Tibial artery (tissue), 4 donors: ENCODE data around the gene HELB.
"Not testable (repeated sequence)": the region's sequence is repeated elsewhere in the genome, so short reads cannot be mapped to it uniquely, and the experiment has no call there.

Experiments used
- DNase-seq, 2 donors: peaks; one replicate each; pipeline ENCODE4 v3.0.0-alpha.2; 2019
- H3K27ac ChIP-seq, 2 donors: fragments of 200-600 bp; sonication (generic) in 1 of 2; 1 replicate in 1 of 2; 2 replicates in 1 of 2; pipeline ENCODE4 v1.5.1; 2018 to 2019; ENCODE audit warnings: mild to moderate bottlenecking in 1 of 2
- H3K27me3 ChIP-seq, 2 donors: fragments of 200-600 bp; sonication (generic) in 1 of 2; one replicate each; pipeline versions ENCODE4 v1.5.1 to v1.6.0; 2016 to 2019
- H3K36me3 ChIP-seq, 3 donors: fragments of 200-600 bp; sonication (generic) in 2 of 3; one replicate each; pipeline ENCODE4 v1.5.1; 2016 to 2019; ENCODE audit warnings: mild to moderate bottlenecking in 2 of 3
- H3K4me1 ChIP-seq, 4 donors: fragments of 200-600 bp; sonication (generic) in 2 of 4; 1 replicate in 3 of 4; 2 replicates in 1 of 4; pipeline ENCODE4 v1.5.1; 2016 to 2019
- H3K4me3 ChIP-seq, 2 donors: fragments of 200-600 bp; sonication (generic) in 1 of 2; 1 replicate in 1 of 2; 2 replicates in 1 of 2; pipeline ENCODE4 v1.5.1; 2018 to 2019; ENCODE audit warnings: mild to moderate bottlenecking in 2 of 2
- H3K9me3 ChIP-seq, 3 donors: fragments of 200-600 bp; sonication (generic) in 1 of 3; one replicate each; pipeline ENCODE4 v1.5.1; 2016 to 2019
- intact Hi-C: fragments of 100-400 bp; cut with DNase I; formaldehyde crosslinking; loops from one replicate; pipeline ENCODE4 v1.15.0; 2023; ENCODE audit warnings: low total_unique reads
- TF ChIP-seq, protein P1 (sequence below), 2 experiments: fragments of 200-600 bp in 1 of 2; fragments of 450-650 bp in 1 of 2; IDR thresholded peaks; one replicate each; pipeline ENCODE4 v1.5.1; 2017 to 2019; ENCODE audit warnings: antibody characterized with exemption in 2 of 2, mild to moderate bottlenecking in 1 of 2, moderate library complexity in 1 of 2

HELB gene

DNA sequence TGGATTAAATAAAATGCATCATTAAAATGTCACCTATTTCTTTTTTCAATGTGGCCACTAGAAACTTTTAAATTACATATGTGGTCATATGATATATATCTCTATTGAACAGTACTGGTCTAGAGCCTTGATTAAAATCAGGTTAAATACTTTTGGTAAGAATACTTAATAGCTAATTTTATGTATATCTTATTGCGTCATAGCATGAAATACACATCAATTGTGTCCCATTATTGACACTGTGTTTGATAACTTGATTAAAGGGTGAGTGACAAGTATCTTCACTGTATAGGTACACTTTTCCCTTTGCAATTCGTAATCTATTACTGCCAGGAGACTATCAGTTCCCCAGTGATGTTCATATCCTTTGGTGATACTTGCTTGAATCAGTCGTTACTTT lies 4.4 kb upstream of the HELB start:
- intact Hi-C loops: no loop called here

DNA sequence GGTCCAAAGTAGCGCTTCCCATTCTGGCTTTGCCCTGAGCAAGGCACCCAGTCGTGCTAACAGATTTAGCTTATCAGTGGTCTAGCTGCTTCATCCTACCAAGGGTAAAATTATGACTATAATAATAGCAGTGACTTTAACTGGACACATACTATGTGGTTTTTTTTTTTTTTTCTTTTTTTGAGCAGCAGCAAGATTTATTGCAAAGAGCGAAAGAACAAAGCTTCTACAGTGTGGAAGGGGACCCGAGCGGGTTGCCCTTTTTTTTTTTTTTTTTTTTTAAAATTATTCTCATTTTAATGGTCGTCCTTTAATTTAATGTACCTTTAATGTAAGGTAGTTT lies 505 bp downstream of the HELB start:
- intact Hi-C loops: no loop called here
- H3K4me1 ChIP-seq: peaks cover 0 to 10% (median 5%) of the 10 kb centered on the region in 4 donors
- no peaks in the 10 kb centered on the region for H3K27me3 ChIP-seq
- TF ChIP-seq, protein P1, sequence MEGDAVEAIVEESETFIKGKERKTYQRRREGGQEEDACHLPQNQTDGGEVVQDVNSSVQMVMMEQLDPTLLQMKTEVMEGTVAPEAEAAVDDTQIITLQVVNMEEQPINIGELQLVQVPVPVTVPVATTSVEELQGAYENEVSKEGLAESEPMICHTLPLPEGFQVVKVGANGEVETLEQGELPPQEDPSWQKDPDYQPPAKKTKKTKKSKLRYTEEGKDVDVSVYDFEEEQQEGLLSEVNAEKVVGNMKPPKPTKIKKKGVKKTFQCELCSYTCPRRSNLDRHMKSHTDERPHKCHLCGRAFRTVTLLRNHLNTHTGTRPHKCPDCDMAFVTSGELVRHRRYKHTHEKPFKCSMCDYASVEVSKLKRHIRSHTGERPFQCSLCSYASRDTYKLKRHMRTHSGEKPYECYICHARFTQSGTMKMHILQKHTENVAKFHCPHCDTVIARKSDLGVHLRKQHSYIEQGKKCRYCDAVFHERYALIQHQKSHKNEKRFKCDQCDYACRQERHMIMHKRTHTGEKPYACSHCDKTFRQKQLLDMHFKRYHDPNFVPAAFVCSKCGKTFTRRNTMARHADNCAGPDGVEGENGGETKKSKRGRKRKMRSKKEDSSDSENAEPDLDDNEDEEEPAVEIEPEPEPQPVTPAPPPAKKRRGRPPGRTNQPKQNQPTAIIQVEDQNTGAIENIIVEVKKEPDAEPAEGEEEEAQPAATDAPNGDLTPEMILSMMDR (IDR thresholded peaks at IDR 0.05): no peak
- no peaks in the 10 kb centered on the region for H3K36me3 ChIP-seq
- no peaks in the 10 kb centered on the region for H3K9me3 ChIP-seq
- H3K4me3 ChIP-seq: peak overlapping the region; percentile 59 to 61
- peak overlapping the region; percentile 39 to 68 for H3K27ac ChIP-seq
- no peak for DNase-seq

More for the DNA sequence above, 4.4 kb upstream of the HELB start:
- TF ChIP-seq, protein P1 (IDR thresholded peaks at IDR 0.05): no peak
- H3K36me3 ChIP-seq: no peaks in the 10 kb centered on the region
- no peaks in the 10 kb centered on the region for H3K9me3 ChIP-seq
- no peak for DNase-seq
- H3K27ac ChIP-seq: no peak overlapping the region
- H3K4me3 ChIP-seq: no peak overlapping the region
- peaks cover 0 to 5% (median 2%) of the 10 kb centered on the region in 4 donors for H3K4me1 ChIP-seq
- H3K27me3 ChIP-seq: peaks cover 0 to 3% of the 10 kb centered on the region in 2 donors

DNA sequence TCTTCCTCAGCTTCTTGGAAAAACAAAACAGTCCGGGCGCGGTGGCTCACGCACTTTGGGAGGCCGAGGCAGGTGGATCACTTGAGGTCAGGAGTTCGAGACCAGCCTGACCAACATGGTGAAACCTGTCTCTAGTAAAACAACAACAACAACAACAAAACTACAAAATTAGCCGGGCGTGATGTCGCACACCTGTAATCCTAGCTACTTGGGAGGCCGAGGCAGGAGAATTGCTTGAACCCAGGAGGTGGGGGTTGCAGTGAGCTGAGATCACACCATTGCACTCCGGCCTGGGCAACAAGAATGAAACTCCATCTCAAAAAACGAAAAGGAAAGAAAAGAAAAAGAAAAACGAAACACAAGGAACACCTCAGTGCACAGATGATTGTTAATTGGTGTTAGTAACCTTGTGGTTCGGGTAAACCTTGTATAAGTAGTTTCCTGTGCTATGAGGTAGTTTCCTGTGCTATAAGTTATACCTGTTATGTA lies 1.1 kb downstream of the HELB start:
- peaks cover 0 to 10% (median 5%) of the 10 kb centered on the region in 4 donors for H3K4me1 ChIP-seq
- H3K4me3 ChIP-seq: peak overlapping the region; percentile 59 to 61
- intact Hi-C loops, H3K27me3 ChIP-seq, DNase-seq, H3K36me3 ChIP-seq, H3K9me3 ChIP-seq: not testable (repeated sequence)
- peak overlapping the region in 1 of 2 donors; percentile 68 for H3K27ac ChIP-seq

DNA sequence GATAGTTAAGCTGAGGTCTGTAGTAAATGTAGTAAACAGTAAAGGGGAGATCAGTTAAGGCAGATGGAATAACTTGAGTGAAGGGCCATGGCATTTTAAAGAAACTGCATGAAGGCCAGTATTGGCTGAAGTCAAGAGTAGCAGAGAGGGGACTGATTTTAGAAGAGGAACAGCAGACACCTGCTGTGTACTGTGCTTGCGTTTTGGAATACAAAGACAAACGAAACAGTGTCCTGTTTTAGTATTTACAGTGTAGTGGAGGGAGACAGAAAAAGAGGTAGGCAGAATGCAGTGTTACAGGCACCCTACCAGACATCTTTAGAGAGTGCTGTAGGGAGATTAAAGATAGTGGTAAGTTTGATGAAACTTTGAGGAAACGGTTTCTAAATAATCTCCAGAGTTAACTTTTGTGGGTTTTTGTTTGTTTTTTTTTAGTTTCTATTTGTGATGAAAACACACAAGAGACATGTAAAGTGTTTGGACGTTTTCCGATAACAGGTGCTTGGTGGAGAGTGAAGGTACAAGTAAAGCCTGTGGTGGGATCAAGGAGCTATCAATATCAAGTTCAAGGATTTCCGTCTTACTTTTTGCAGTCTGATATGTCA lies 2.1 kb downstream of the HELB start:
- H3K27ac ChIP-seq: no peak overlapping the region
- H3K27me3 ChIP-seq: no peaks in the 10 kb centered on the region
- DNase-seq: no peak
- intact Hi-C loops: no loop called here
- no peaks in the 10 kb centered on the region for H3K36me3 ChIP-seq
- H3K9me3 ChIP-seq: no peaks in the 10 kb centered on the region
- TF ChIP-seq, protein P1 (IDR thresholded peaks at IDR 0.05): no peak
- H3K4me3 ChIP-seq: no peak overlapping the region
- H3K4me1 ChIP-seq: peaks cover 0 to 10% (median 5%) of the 10 kb centered on the region in 4 donors

DNA sequence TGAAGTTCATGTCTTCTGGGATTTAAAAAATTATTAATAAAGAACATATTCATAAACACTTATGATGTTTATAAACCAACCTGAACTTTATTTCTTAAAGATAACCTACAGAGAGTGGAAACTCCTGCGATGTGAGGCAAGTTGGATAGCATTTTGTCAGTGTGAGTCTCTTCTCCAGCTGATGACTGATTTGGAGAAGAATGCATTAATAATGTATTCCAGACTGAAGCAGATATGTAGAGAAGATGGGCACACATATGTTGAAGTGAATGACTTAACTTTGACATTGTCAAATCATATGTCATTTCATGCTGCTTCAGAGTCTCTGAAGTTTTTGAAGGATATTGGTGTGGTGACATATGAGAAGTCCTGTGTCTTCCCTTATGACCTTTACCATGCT lies 7.3 kb downstream of the HELB start:
- intact Hi-C loops: no loop called here
- no peak for DNase-seq
- Histone ChIP-seq H3K27me3 (no peaks in the 10 kb centered on the region), H3K27ac (no peak overlapping the region), H3K36me3 (peaks cover 5 to 11% (median 5%) of the 10 kb centered on the region in 3 donors), H3K4me1 (no peaks in the 10 kb centered on the region), H3K9me3 (no peaks in the 10 kb centered on the region), H3K4me3 (no peak overlapping the region)
- TF ChIP-seq, protein P1 (IDR thresholded peaks at IDR 0.05): no peak

DNA sequence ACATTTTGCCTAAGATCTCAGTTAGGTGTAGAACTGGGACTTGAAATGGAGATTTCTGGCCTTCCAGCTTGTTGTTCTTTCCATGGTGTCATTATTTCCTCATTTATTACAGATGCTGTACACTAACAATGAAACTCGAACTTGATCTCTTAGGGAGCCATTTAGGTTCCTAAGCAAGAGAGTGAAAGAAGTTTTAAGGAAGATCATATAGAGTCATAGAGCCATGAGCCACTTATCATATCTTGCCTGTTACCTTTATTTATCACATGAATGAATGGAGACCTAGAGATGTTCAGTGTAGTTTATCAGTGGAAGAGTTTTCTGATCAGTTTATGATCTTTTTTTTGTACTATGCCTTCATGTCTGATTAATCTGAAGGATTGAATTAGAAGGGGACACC lies 9.9 kb downstream of the HELB start:
- no peak overlapping the region for H3K27ac ChIP-seq
- intact Hi-C loops: no loop called here
- H3K27me3 ChIP-seq: no peaks in the 10 kb centered on the region
- no peak overlapping the region for H3K4me3 ChIP-seq
- H3K4me1 ChIP-seq: no peaks in the 10 kb centered on the region
- H3K9me3 ChIP-seq: no peaks in the 10 kb centered on the region
- no peak for DNase-seq
- peaks cover 5 to 18% (median 10%) of the 10 kb centered on the region in 3 donors for H3K36me3 ChIP-seq
- TF ChIP-seq, protein P1 (IDR thresholded peaks at IDR 0.05): no peak
